ENCODE data around the gene SORBS2. TPM values are rescaled to one million over a fixed set of nuclear protein-coding genes. Genes with fewer than 3 reads are reported as not detected.

The SORBS2 gene
- polyA plus RNA-seq, 1 donor from 2014 or later, result 46.0 TPM

DNA sequence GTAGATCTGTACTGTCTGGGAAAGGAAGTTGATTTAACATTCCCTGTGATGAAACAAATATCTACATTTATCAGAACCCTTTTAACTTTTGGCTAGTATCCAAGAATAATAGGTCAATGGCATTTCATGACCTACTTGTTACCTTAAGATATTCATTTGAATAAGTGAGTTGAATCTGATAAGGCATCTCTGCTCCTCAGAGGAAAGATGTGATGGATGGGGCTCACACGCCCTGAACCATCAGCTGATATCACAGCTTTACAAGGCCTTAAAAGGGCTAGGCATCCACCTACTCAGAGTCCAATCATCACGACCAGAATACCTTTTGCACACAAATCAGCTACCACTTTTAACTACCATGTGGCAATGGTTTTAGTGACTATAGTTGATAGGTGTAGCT lies 186.5 kb downstream of the SORBS2 start:
- no peaks in the 10 kb centered on the region for H3K79me2 ChIP-seq (replicated peaks; ENCODE audit: insufficient read depth, low read length)
- no peaks in the 10 kb centered on the region for H3K9me3 ChIP-seq (ENCODE audit: low read length)
- H3F3A ChIP-seq (ENCODE audit: insufficient read depth, low read length, poor library complexity, severe bottlenecking), result no peaks in the 10 kb centered on the region
- H3K9me2 ChIP-seq (ENCODE audit: insufficient read depth, low read length), result no peaks in the 10 kb centered on the region
- no peak overlapping the region for H3K9ac ChIP-seq (ENCODE audit: low read length)
- H3K27me3 ChIP-seq (ENCODE audit: insufficient read depth, low read depth, low read length), result no peaks in the 10 kb centered on the region
- peaks cover 11% of the 10 kb centered on the region for H3K36me3 ChIP-seq (ENCODE audit: insufficient read depth, low read length)
- H3K4me2 ChIP-seq (ENCODE audit: low read length), result no peak overlapping the region
- no peak overlapping the region for H3K27ac ChIP-seq (ENCODE audit: low read length)
- no peak overlapping the region for H2AFZ ChIP-seq (ENCODE audit: low read depth, low read length)
- TF ChIP-seq, protein P1, sequence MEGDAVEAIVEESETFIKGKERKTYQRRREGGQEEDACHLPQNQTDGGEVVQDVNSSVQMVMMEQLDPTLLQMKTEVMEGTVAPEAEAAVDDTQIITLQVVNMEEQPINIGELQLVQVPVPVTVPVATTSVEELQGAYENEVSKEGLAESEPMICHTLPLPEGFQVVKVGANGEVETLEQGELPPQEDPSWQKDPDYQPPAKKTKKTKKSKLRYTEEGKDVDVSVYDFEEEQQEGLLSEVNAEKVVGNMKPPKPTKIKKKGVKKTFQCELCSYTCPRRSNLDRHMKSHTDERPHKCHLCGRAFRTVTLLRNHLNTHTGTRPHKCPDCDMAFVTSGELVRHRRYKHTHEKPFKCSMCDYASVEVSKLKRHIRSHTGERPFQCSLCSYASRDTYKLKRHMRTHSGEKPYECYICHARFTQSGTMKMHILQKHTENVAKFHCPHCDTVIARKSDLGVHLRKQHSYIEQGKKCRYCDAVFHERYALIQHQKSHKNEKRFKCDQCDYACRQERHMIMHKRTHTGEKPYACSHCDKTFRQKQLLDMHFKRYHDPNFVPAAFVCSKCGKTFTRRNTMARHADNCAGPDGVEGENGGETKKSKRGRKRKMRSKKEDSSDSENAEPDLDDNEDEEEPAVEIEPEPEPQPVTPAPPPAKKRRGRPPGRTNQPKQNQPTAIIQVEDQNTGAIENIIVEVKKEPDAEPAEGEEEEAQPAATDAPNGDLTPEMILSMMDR (IDR thresholded peaks at IDR 0.05; ENCODE audit: poor library complexity, severe bottlenecking), result no peak
- TF ChIP-seq, protein P2, sequence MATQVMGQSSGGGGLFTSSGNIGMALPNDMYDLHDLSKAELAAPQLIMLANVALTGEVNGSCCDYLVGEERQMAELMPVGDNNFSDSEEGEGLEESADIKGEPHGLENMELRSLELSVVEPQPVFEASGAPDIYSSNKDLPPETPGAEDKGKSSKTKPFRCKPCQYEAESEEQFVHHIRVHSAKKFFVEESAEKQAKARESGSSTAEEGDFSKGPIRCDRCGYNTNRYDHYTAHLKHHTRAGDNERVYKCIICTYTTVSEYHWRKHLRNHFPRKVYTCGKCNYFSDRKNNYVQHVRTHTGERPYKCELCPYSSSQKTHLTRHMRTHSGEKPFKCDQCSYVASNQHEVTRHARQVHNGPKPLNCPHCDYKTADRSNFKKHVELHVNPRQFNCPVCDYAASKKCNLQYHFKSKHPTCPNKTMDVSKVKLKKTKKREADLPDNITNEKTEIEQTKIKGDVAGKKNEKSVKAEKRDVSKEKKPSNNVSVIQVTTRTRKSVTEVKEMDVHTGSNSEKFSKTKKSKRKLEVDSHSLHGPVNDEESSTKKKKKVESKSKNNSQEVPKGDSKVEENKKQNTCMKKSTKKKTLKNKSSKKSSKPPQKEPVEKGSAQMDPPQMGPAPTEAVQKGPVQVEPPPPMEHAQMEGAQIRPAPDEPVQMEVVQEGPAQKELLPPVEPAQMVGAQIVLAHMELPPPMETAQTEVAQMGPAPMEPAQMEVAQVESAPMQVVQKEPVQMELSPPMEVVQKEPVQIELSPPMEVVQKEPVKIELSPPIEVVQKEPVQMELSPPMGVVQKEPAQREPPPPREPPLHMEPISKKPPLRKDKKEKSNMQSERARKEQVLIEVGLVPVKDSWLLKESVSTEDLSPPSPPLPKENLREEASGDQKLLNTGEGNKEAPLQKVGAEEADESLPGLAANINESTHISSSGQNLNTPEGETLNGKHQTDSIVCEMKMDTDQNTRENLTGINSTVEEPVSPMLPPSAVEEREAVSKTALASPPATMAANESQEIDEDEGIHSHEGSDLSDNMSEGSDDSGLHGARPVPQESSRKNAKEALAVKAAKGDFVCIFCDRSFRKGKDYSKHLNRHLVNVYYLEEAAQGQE (IDR thresholded peaks at IDR 0.05; ENCODE audit: borderline replicate concordance), result no peak
- TF ChIP-seq RAD21 (conservative IDR thresholded peaks at IDR 0.05), result no peak
- no peaks in the 10 kb centered on the region for H4K20me1 ChIP-seq (ENCODE audit: insufficient read depth)
- H3K4me3 ChIP-seq (ENCODE audit: low read length), result no peak overlapping the region

DNA sequence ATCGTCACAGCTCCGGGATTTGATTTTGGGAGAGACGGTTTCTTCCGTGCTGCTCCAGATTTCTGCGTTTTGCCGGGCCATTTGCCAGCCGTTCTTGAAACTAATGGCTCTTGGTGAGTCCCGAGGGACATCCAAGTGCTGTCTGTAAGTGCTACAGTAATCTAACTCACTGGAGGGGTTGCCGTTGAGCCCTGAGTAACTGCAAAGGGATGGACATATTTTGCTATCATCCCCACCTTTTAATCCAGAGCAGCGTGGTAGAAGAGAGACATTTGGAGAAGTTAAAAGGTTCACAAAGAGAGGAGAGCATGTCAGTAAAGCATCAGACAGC lies 187.8 kb downstream of the SORBS2 start:
- no peaks in the 10 kb centered on the region for H3K9me3 ChIP-seq (ENCODE audit: low read length)
- no peak overlapping the region for H3K9ac ChIP-seq (ENCODE audit: low read length)
- H3K4me2 ChIP-seq (ENCODE audit: low read length), result no peak overlapping the region
- no peaks in the 10 kb centered on the region for H4K20me1 ChIP-seq (ENCODE audit: insufficient read depth)
- H3K36me3 ChIP-seq (ENCODE audit: insufficient read depth, low read length), result peaks cover 17% of the 10 kb centered on the region
- H3K4me3 ChIP-seq (ENCODE audit: low read length), result no peak overlapping the region
- no peaks in the 10 kb centered on the region for H3K79me2 ChIP-seq (replicated peaks; ENCODE audit: insufficient read depth, low read length)
- TF ChIP-seq RAD21 (conservative IDR thresholded peaks at IDR 0.05), result no peak
- no peak for TF ChIP-seq EZH2 (IDR thresholded peaks at IDR 0.05; ENCODE audit: borderline replicate concordance, insufficient read depth, low read length, poor library complexity, severe bottlenecking)
- TF ChIP-seq POLR2AphosphoS5 (IDR thresholded peaks at IDR 0.05), result no peak
- no peak for TF ChIP-seq TAF1 (IDR thresholded peaks at IDR 0.05; ENCODE audit: low read depth)
- TF ChIP-seq EP300 (conservative IDR thresholded peaks at IDR 0.05; ENCODE audit: poor library complexity, severe bottlenecking), result no peak
- TF ChIP-seq, protein P1 (IDR thresholded peaks at IDR 0.05; ENCODE audit: poor library complexity, severe bottlenecking), result no peak
- no peak for TF ChIP-seq SMC3 (conservative IDR thresholded peaks at IDR 0.05; ENCODE audit: poor library complexity)
- TF ChIP-seq, protein P2 (IDR thresholded peaks at IDR 0.05; ENCODE audit: borderline replicate concordance), result no peak
- no peaks in the 10 kb centered on the region for H3F3A ChIP-seq (ENCODE audit: insufficient read depth, low read length, poor library complexity, severe bottlenecking)
- no peaks in the 10 kb centered on the region for H3K9me2 ChIP-seq (ENCODE audit: insufficient read depth, low read length)
- H3K27me3 ChIP-seq (ENCODE audit: insufficient read depth, low read depth, low read length), result no peaks in the 10 kb centered on the region
- no peak overlapping the region for H2AFZ ChIP-seq (ENCODE audit: low read depth, low read length)
- no peak overlapping the region for H3K27ac ChIP-seq (ENCODE audit: low read length)
